ENCODE data around the gene ADGRL2. TPM values are rescaled to one million over a fixed set of nuclear protein-coding genes. Genes with fewer than 3 reads are reported as not detected.

Gene ADGRL2
- total RNA-seq, 1 donor from 2014 or later: 52.5 TPM

DNA sequence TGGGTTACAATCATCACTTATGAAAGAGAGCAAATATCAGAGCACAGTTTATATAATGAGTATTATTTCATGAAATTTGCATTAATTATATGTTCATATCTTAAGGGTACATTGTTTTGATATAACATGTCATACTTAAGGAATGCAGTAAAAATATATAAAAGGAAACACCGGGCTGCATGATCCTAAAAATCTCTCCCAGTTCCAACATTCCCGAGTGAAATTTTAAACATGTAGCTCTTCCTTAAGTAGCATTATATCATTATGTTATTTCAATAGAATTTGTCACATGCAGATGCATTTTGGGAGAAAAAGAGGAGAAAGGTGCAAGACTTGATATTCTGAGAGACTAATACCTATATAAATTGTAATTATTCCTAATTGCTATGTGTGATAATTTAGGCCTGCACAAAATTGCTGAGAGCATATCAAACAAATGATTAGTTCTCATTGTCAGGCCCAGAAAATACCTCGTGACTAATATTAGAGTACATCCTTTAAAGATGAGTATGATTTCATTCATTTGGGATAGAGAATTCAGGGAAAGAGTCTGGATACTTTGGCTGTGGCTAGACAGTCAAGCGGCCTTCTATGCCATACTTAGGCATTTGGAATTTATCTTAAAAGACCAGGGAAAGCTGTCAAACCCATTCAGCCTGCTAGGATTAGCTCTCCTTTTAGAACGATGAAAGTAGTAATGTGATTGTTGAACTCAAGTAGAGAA is 86.8 kb downstream of the ADGRL2 start:
- Histone ChIP-seq H3K9me3 (replicated peaks) (no peaks in the 10 kb centered on the region), H3K27me3 (ENCODE audit: low read depth) (no peaks in the 10 kb centered on the region), H3K4me1 (peaks cover 49% of the 10 kb centered on the region), H3K4me3 (no peak overlapping the region), H3K27ac (replicated peaks) (no peak overlapping the region), H3K36me3 (no peaks in the 10 kb centered on the region)
- DNase-seq: no peak
- intact Hi-C loops (cut with micrococcal nuclease): no loop called here
- TF ChIP-seq, protein P1, sequence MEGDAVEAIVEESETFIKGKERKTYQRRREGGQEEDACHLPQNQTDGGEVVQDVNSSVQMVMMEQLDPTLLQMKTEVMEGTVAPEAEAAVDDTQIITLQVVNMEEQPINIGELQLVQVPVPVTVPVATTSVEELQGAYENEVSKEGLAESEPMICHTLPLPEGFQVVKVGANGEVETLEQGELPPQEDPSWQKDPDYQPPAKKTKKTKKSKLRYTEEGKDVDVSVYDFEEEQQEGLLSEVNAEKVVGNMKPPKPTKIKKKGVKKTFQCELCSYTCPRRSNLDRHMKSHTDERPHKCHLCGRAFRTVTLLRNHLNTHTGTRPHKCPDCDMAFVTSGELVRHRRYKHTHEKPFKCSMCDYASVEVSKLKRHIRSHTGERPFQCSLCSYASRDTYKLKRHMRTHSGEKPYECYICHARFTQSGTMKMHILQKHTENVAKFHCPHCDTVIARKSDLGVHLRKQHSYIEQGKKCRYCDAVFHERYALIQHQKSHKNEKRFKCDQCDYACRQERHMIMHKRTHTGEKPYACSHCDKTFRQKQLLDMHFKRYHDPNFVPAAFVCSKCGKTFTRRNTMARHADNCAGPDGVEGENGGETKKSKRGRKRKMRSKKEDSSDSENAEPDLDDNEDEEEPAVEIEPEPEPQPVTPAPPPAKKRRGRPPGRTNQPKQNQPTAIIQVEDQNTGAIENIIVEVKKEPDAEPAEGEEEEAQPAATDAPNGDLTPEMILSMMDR (IDR thresholded peaks at IDR 0.05; ENCODE audit: borderline replicate concordance): no peak

DNA sequence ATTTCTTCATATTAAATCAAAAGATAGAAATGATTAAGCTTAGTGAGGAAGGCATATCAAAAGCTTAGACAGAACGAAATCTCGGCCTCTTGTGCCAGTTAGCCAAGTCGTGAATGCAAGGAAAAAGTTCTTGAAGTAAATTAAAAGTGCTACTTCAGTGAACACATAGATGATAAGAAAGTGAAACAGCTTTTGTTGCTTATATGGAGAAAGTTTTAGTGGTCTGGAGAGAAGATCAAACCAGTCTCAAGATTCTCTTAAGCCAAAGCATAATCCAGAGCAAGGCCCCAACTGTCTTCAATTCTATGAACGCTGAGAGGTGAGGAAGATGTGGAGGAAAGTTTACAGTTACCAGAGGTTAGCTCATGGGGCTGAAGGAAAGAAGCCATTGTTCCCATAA is 88.4 kb downstream of the ADGRL2 start:
- Histone ChIP-seq H3K4me3 (no peak overlapping the region), H3K9me3 (replicated peaks) (no peaks in the 10 kb centered on the region), H3K4me1 (peaks cover 52% of the 10 kb centered on the region), H3K27me3 (ENCODE audit: low read depth) (no peaks in the 10 kb centered on the region), H3K36me3 (no peaks in the 10 kb centered on the region), H3K27ac (replicated peaks) (no peak overlapping the region)
- no peak for DNase-seq
- intact Hi-C loops (cut with micrococcal nuclease): no loop called here
- TF ChIP-seq, protein P1 (IDR thresholded peaks at IDR 0.05; ENCODE audit: borderline replicate concordance): no peak

DNA sequence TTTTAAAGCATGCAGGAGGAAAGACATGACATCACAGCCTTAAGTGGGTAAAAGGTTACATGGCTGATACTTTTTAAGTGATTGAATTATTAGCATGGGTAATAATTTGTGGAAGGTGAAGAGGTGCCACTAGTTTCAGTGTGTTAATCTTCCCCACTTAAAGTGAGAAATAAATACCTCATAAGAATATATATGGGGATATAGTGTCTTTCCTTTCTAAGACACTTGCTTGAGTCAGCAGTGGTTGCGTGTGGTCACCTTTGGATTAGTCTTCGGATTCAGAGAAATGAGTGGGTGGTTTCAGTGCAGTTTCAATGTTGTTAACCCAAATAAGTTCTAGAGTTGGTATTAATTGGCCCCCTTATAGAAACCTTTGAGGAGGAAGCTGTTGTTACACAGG is 94.1 kb downstream of the ADGRL2 start:
- intact Hi-C loops (cut with micrococcal nuclease): no loop called here
- no peaks in the 10 kb centered on the region for H3K27me3 ChIP-seq (ENCODE audit: low read depth)
- H3K9me3 ChIP-seq (replicated peaks): no peaks in the 10 kb centered on the region
- H3K36me3 ChIP-seq: no peaks in the 10 kb centered on the region
- TF ChIP-seq, protein P1 (IDR thresholded peaks at IDR 0.05; ENCODE audit: borderline replicate concordance): no peak
- no peak for DNase-seq
- H3K27ac ChIP-seq (replicated peaks): no peak overlapping the region
- no peak overlapping the region for H3K4me3 ChIP-seq
- H3K4me1 ChIP-seq: peaks cover 53% of the 10 kb centered on the region

DNA sequence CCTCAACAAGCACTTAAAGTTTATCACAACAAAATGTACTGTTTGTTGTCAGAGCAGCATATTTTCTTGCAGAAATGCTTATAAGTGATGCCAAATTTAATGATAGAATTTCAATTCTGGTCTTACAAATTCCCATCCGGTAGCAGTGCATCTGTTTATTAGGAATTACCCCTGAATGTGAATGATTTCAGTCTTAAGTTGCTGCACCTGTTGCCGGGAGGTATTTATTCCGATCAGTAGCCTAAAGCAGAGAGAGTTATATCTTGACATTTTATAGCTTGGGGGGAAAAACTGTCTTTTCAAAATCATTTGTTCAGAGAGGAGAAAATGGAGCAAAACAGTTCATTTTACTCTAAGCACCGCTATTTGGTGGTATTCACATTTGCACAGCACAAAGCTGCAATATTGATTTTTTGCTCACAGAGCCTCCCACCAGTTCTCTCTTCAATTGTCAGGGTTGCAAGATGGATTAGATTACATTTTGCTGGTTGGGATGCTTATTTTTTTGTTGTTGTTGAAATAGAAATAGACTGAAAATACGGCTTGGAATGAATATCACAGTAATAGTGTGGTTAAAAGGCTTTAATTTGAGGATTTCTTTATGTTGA is 98.6 kb downstream of the ADGRL2 start:
- Histone ChIP-seq H3K4me1 (peaks cover 43% of the 10 kb centered on the region), H3K9me3 (replicated peaks) (no peaks in the 10 kb centered on the region), H3K4me3 (no peak overlapping the region), H3K27ac (replicated peaks) (no peak overlapping the region), H3K36me3 (no peaks in the 10 kb centered on the region), H3K27me3 (ENCODE audit: low read depth) (no peaks in the 10 kb centered on the region)
- intact Hi-C loops (cut with micrococcal nuclease): no loop called here
- DNase-seq: no peak
- TF ChIP-seq, protein P1 (IDR thresholded peaks at IDR 0.05; ENCODE audit: borderline replicate concordance): no peak

DNA sequence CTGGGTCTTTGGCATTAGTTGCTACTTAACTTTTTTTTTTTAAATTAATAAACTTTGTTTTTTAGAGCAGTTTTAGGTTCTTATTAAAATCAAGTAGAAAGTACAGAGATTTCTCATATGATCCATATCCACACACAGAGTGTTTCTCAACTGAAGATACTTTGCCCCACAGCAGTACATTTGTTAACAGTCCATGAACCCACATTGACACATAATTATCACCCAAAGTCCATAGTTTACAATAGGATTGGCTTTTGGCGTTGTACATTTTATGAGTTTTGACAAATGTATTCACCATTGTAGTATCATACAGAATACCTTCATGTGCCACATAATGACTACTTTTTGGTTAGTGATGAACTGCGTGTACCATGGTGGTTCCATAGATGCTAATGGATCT is 106.8 kb downstream of the ADGRL2 start:
- Histone ChIP-seq H3K36me3 (peaks cover 14% of the 10 kb centered on the region), H3K9me3 (replicated peaks) (no peaks in the 10 kb centered on the region), H3K4me1 (no peaks in the 10 kb centered on the region), H3K27ac (replicated peaks) (no peak overlapping the region), H3K27me3 (ENCODE audit: low read depth) (no peaks in the 10 kb centered on the region), H3K4me3 (no peak overlapping the region)
- TF ChIP-seq, protein P1 (IDR thresholded peaks at IDR 0.05; ENCODE audit: borderline replicate concordance): no peak
- intact Hi-C loops (cut with micrococcal nuclease): no loop called here
- DNase-seq: no peak
